Heart left ventricle (tissue), 16 donors: ENCODE measurements around the gene STK24. TPM values are rescaled to one million over a fixed set of nuclear protein-coding genes. Genes with fewer than 3 reads are reported as not detected.
A peak's percentile ranks its signal among the peaks of the same experiment; 100 is the strongest.

Experiments
- ATAC-seq, 4 donors: fragments of 200-7000 bp; cut with Tn5 transposase; one replicate each; pipeline ENCODE4 v1.9.1; 2020 to 2022; ENCODE audit warnings: moderate library complexity in 4 of 4, mild to moderate bottlenecking in 3 of 4, moderate number of reproducible peaks in 1 of 4
- DNase-seq, 5 donors: peaks; one replicate each; pipeline ENCODE4 v3.0.0-alpha.2; 2020
- H3K27ac ChIP-seq, 12 donors: fragments of 200-600 bp; sonication (generic) in 4 of 12; one replicate each; pipeline versions ENCODE4 v1.5.0 to v1.8.0; 2016 to 2022; ENCODE audit warnings: mild to moderate bottlenecking in 2 of 12
- H3K27me3 ChIP-seq, 9 donors: fragments of 200-600 bp; sonication (generic) in 2 of 9; one replicate each; pipeline versions ENCODE4 v1.5.1 to v1.8.0; 2016 to 2022; ENCODE audit warnings: mild to moderate bottlenecking in 3 of 9
- H3K36me3 ChIP-seq, 9 donors: fragments of 200-600 bp; sonication (generic) in 2 of 9; one replicate each; pipeline versions ENCODE4 v1.5.0 to v1.8.0; 2018 to 2022; ENCODE audit warnings: mild to moderate bottlenecking in 2 of 9
- H3K4me1 ChIP-seq, 12 donors: fragments of 200-600 bp; sonication (generic) in 4 of 12; one replicate each; pipeline versions ENCODE4 v1.5.0 to v1.8.0; 2016 to 2022; ENCODE audit warnings: mild to moderate bottlenecking in 3 of 12
- H3K4me3 ChIP-seq, 12 donors: fragments of 200-600 bp; sonication (generic) in 4 of 12; one replicate each; pipeline versions ENCODE4 v1.5.0 to v1.8.0; 2017 to 2022; ENCODE audit warnings: mild to moderate bottlenecking in 9 of 12, moderate library complexity in 4 of 12
- H3K9me3 ChIP-seq, 12 donors: fragments of 200-600 bp; sonication (generic) in 4 of 12; one replicate each; pipeline versions ENCODE4 v1.5.0 to v1.8.0; 2016 to 2022; ENCODE audit warnings: mild to moderate bottlenecking in 1 of 12
- CTCF ChIP-seq, 12 donors: fragments of 200-600 bp; sonication (generic) in 4 of 12; IDR thresholded peaks; one replicate each; pipeline versions ENCODE4 v1.5.0 to v1.8.0; 2018 to 2022; ENCODE audit warnings: antibody characterized with exemption in 12 of 12, mild to moderate bottlenecking in 5 of 12
- POLR2A ChIP-seq, 2 donors: fragments of 450-650 bp; IDR thresholded peaks; one replicate each; pipeline ENCODE4 v1.6.1; 2017; ENCODE audit warnings: antibody characterized with exemption in 2 of 2, mild to moderate bottlenecking in 2 of 2, moderate library complexity in 2 of 2
- WGBS, 4 donors: extraction: QIAGEN DNeasy Blood & Tissue Kit in 2 of 4; methylation state at CpG; one replicate each; pipeline versions ENCODE4 v1.1.5 to v1.1.7; 2013 to 2018; 5-methylcytosine and 5-hydroxymethylcytosine counted together
- intact Hi-C, 10 donors: fragments of 100-400 bp; cut with DNase I; formaldehyde crosslinking; loops; one replicate each; pipeline versions ENCODE4 v1.11.1 to v1.14.2; 2022
- polyA plus RNA-seq, 2 donors: library from polyadenylated mRNA; stranded (reverse); fragments of 200-250 nt; gene quantifications; one replicate each; pipeline ENCODE4 v1.2.3, GENCODE V29; 2013
- total RNA-seq, 9 donors: library from RNA; depleted of rRNA in 2 of 9; stranded (reverse); fragments of >200 nt in 2 of 9; fragmentation: NEBNext Ultra II Directional in 3 of 9; extraction: Animal tissue kit (Norgen Biotek cat#: 25700) in 3 of 9; gene quantifications; one replicate each; pipeline versions ENCODE4 v1.1.0 to v1.2.4, GENCODE V29; 2016 to 2023
- donor health status: ischemic (EF 13 %, LVEDD 7.1; RV severe dilation, severe dysfunction).
- donor health status: healthy with polysubstance abuse.
- donor health status: DM: no; HTN: yes; CAD: no.
- donor health status: DM: no; HTN: no; CAD: no.
- donor health status: ischemic (EF 25% LVEDD 6.9; RV normal size, moderate dysfunction).
- donor health status: ischemic (EF 25% LVEDD 5.7; RV mildly dilated, moderate dysfunction).
- donor health status: healthy.
- donor health status: DM: yes; HTN: yes; CAD: no.
- donor health status: ischemic (EF 35%, LVEDD 5.7; RV mildly dilated, moderate dysfunction).
- donor health status: nonischemic (EF 11% LVEDD 7.7; RV severe dilation, severe dysfunction).
- donor health status: DM: yes; HTN: yes; CAD: no.
- donor health status: PGD.
- donor health status: ischemic (EF 29% LVEDD 5.4; RV normal size, mild dysfunction).
- donor health status: nonischemic (EF 23%, LVEDD 6.1; RV moderate dilation, normal function).

STK24 gene
- total and polyA plus RNA-seq, 11 donors: 26.6 to 82.6 (median 59.6) TPM

DNA sequence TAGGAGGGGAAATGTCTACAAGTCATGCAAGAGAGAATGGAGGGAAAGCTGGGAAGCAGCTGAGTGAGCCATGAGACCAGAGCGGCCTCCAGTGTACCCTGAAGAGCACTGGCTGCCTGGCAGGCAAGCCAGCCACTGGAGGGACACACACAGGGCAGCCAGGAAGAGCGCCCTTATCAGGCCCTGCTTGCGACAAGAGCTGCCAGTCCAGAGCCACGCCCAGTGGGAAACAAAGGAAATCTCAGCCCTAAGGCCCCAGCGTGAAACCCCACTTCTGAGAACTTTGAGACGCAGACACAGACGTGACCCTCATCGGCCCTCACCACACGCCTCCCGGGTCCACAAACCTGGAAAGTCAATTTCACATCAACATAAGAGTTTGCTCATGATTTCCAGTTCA lies 105.0 kb downstream of the STK24 start:
- Histone ChIP-seq H3K4me1 (peaks cover 3 to 71% (median 33%) of the 10 kb centered on the region in 12 donors), H3K4me3 (no peak overlapping the region), H3K36me3 (peaks cover 0 to 70% (median 40%) of the 10 kb centered on the region in 9 donors), H3K27me3 (no peaks in the 10 kb centered on the region), H3K27ac (peak overlapping the region in 11 of 12 donors; percentile 16 to 71 (median 55)), H3K9me3 (no peaks in the 10 kb centered on the region)
- 50 to 75% (median 59%) methylated on average over 10 of the region's 10 CpGs for WGBS, 4 donors
- intact Hi-C loops: loop anchor here in 2 of 10 donors (5.0 to 10.0 kb wide), 2 partner anchors 105 to 183 kb away; partner anchors contain the start of gene STK24 (in 1 of the 2)
- TF ChIP-seq POLR2A (IDR thresholded peaks at IDR 0.05): no peak
- TF ChIP-seq CTCF (IDR thresholded peaks at IDR 0.05): peak in 10 of 12 donors; percentile 13 to 56 (median 26)
- ATAC-seq: peak; percentile 87 to 88 (median 88)
- DNase-seq: peak in 4 of 5 donors; percentile 63 to 79 (median 72)

DNA sequence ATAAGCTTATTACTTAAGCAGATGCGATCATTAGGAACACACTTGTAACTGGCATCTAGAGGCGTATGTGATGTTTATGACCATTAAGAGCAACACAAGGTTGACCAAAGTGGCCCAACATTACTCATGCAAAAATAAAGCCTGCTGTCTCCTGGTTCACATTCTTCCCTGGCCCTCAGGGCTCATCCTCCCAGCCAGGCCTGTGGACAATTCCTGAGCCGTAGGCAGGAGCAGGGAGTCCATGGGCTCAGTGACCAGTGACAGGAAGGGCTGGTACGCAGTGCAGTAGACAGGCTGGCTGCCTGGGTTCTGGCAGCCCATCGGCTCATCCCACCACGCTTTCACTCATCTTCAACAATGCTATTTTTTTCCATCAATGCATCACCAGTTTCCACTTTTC lies 106.0 kb downstream of the STK24 start:
- TF ChIP-seq CTCF (IDR thresholded peaks at IDR 0.05) (no peak), POLR2A (IDR thresholded peaks at IDR 0.05) (no peak)
- no peak overlapping the region for H3K4me3 ChIP-seq
- WGBS, 4 donors: 76 to 93% (median 85%) methylated on average over 6 of the region's 6 CpGs
- no peak for ATAC-seq
- intact Hi-C loops: loop anchor here in 2 of 10 donors (5.0 to 10.0 kb wide), 2 partner anchors 106 to 184 kb away; partner anchors contain the start of gene STK24 (in 1 of the 2)
- no peak for DNase-seq
- no peaks in the 10 kb centered on the region for H3K9me3 ChIP-seq
- peak overlapping the region in 1 of 12 donors; percentile 70 for H3K27ac ChIP-seq
- H3K27me3 ChIP-seq: no peaks in the 10 kb centered on the region
- peaks cover 3 to 70% (median 26%) of the 10 kb centered on the region in 12 donors for H3K4me1 ChIP-seq
- H3K36me3 ChIP-seq: peaks cover 0 to 80% (median 45%) of the 10 kb centered on the region in 9 donors

DNA sequence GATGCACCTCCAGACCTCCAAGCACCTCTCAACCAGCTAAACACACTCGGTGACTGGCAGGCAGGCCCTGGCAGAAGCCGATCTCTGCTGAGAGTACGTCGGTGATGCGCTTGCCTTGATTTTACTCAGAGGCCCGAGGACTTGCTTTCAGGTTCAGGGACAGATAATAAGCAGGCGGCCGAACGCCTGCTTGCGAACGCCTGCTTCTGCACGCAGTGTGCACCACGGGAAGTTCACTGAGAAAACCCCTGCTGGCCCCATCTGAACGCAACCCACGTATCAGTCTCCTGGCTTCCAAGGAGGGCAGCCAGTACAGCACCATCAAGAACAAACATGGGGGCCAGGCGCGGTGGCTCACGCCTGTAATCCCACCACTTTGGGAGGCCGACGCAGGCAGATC lies 108.0 kb downstream of the STK24 start:
- H3K9me3 ChIP-seq: no peaks in the 10 kb centered on the region
- H3K27me3 ChIP-seq: no peaks in the 10 kb centered on the region
- TF ChIP-seq CTCF (IDR thresholded peaks at IDR 0.05): no peak
- TF ChIP-seq POLR2A (IDR thresholded peaks at IDR 0.05): no peak
- 89 to 93% (median 91%) methylated on average over 19 to 20 of the region's 20 CpGs for WGBS, 4 donors
- H3K27ac ChIP-seq: peak overlapping the region in 2 of 12 donors; percentile 19 to 39
- H3K4me1 ChIP-seq: peaks cover 3 to 63% (median 24%) of the 10 kb centered on the region in 12 donors
- no peak for ATAC-seq
- intact Hi-C loops: loop anchor here in 1 of 10 donors (5.0 kb wide), 1 partner anchor 108 kb away; the partner anchor contains the start of gene STK24
- no peak overlapping the region for H3K4me3 ChIP-seq
- DNase-seq: no peak
- H3K36me3 ChIP-seq: peaks cover 0 to 85% (median 47%) of the 10 kb centered on the region in 9 donors

DNA sequence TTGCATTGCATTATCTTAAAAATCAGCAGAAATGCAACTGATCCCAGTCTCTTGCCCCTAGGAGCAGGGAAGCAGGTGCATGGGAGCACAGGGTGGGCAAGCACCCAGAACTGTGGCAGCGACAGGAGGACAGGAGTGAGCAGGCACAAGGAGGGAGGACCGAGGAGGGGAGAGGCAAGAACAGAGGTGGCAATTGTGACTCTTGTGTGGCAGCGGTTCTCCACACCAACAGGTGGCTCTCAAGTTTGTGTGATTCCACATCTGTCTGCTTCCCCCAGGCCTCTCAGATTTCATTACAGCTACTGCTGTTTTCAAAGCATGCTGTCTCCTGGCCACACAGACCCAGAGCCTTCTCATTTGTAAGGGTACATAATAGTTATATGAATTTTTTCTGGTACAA lies 108.5 kb downstream of the STK24 start:
- WGBS, 4 donors: 55 to 69% (median 65%) methylated on average over 3 of the region's 3 CpGs
- Histone ChIP-seq H3K4me1 (peaks cover 2 to 63% (median 26%) of the 10 kb centered on the region in 12 donors), H3K36me3 (peaks cover 0 to 85% (median 49%) of the 10 kb centered on the region in 9 donors)

More for the DNA sequence above, 108.5 kb downstream of the STK24 start:
- no peak overlapping the region for H3K4me3 ChIP-seq
- DNase-seq (no peak), ATAC-seq (peak in 1 of 4 donors; percentile 5)
- intact Hi-C loops: loop anchor here in 1 of 10 donors (5.0 kb wide), 1 partner anchor 109 kb away; the partner anchor contains the start of gene STK24
- H3K27me3 ChIP-seq: no peaks in the 10 kb centered on the region
- H3K27ac ChIP-seq: peak overlapping the region in 9 of 12 donors; percentile 2 to 69 (median 59)
- no peaks in the 10 kb centered on the region for H3K9me3 ChIP-seq
- no peak for TF ChIP-seq CTCF (IDR thresholded peaks at IDR 0.05)
- TF ChIP-seq POLR2A (IDR thresholded peaks at IDR 0.05): no peak
